ENCODE results near the gene SIAE.

Gene SIAE

GRCh38 chr11:124658501-124658900 is 15.0 kb downstream of the SIAE start:
- no peak for ATAC-seq
- TF ChIP-seq OSR1 (CRISPR knock-in tag; IDR thresholded peaks at IDR 0.05) (no peak), ZC3H10 (CRISPR knock-in tag; IDR thresholded peaks at IDR 0.05) (no peak), ZNF8 (CRISPR knock-in tag; IDR thresholded peaks at IDR 0.05) (no peak), ZFP30 (CRISPR knock-in tag; IDR thresholded peaks at IDR 0.05) (no peak), TCF4 (CRISPR knock-in tag; IDR thresholded peaks at IDR 0.05; ENCODE audit: borderline replicate concordance) (no peak), PPARA (CRISPR knock-in tag; IDR thresholded peaks at IDR 0.05; ENCODE audit: borderline replicate concordance) (no peak)

GRCh38 chr11:124657904-124658303 is 15.6 kb downstream of the SIAE start:
- ATAC-seq, result no peak
- TF ChIP-seq OSR1 (CRISPR knock-in tag; IDR thresholded peaks at IDR 0.05) (no peak), TSHZ2 (CRISPR knock-in tag; IDR thresholded peaks at IDR 0.05) (no peak), PATZ1 (CRISPR knock-in tag; IDR thresholded peaks at IDR 0.05; ENCODE audit: borderline replicate concordance) (no peak), ZC3H10 (CRISPR knock-in tag; IDR thresholded peaks at IDR 0.05) (no peak), CREB5 (CRISPR knock-in tag; IDR thresholded peaks at IDR 0.05; ENCODE audit: low read depth) (no peak), CSRNP3 (CRISPR knock-in tag; IDR thresholded peaks at IDR 0.05) (no peak)

GRCh38 chr11:124656774-124657630 is 16.5 kb downstream of the SIAE start:
- no peak for ATAC-seq
- TF ChIP-seq ISL1 (CRISPR knock-in tag; IDR thresholded peaks at IDR 0.05), result no peak
- no peak for TF ChIP-seq ZFP30 (CRISPR knock-in tag; IDR thresholded peaks at IDR 0.05)
- TF ChIP-seq ZFP3 (CRISPR knock-in tag; IDR thresholded peaks at IDR 0.05), result no peak
- TF ChIP-seq CSDC2 (CRISPR knock-in tag; IDR thresholded peaks at IDR 0.05), result no peak
- no peak for TF ChIP-seq OSR1 (CRISPR knock-in tag; IDR thresholded peaks at IDR 0.05)
- no peak for TF ChIP-seq ZNF565 (CRISPR knock-in tag; conservative IDR thresholded peaks at IDR 0.05; ENCODE audit: low read depth)
- no peak for TF ChIP-seq GLIS3 (CRISPR knock-in tag; IDR thresholded peaks at IDR 0.05)
- TF ChIP-seq CSRNP3 (CRISPR knock-in tag; IDR thresholded peaks at IDR 0.05), result no peak
- TF ChIP-seq TOX (CRISPR knock-in tag; IDR thresholded peaks at IDR 0.05; ENCODE audit: borderline replicate concordance), result no peak
- no peak for TF ChIP-seq CREB5 (CRISPR knock-in tag; IDR thresholded peaks at IDR 0.05; ENCODE audit: low read depth)
- TF ChIP-seq ARNTL (CRISPR knock-in tag; IDR thresholded peaks at IDR 0.05; ENCODE audit: borderline replicate concordance, low read depth), result no peak
- TF ChIP-seq POU6F1 (CRISPR knock-in tag; IDR thresholded peaks at IDR 0.05; ENCODE audit: borderline replicate concordance, low read depth), result no peak
- TF ChIP-seq RARB (CRISPR knock-in tag; IDR thresholded peaks at IDR 0.05), result no peak
- no peak for TF ChIP-seq TCF4 (CRISPR knock-in tag; IDR thresholded peaks at IDR 0.05; ENCODE audit: borderline replicate concordance)
- no peak for TF ChIP-seq PATZ1 (CRISPR knock-in tag; IDR thresholded peaks at IDR 0.05; ENCODE audit: borderline replicate concordance)

Measured in SK-N-SH treated with all-trans-retinoic acid at 6 μM for 48 hours (cell line).